ENCODE data around the gene GALC. TPM values are rescaled to one million over a fixed set of nuclear protein-coding genes. Genes with fewer than 3 reads are reported as not detected.

The GALC gene
- total RNA-seq, 4 donors from 2014 or later: 30.9 to 68.5 (median 43.3) TPM

DNA sequence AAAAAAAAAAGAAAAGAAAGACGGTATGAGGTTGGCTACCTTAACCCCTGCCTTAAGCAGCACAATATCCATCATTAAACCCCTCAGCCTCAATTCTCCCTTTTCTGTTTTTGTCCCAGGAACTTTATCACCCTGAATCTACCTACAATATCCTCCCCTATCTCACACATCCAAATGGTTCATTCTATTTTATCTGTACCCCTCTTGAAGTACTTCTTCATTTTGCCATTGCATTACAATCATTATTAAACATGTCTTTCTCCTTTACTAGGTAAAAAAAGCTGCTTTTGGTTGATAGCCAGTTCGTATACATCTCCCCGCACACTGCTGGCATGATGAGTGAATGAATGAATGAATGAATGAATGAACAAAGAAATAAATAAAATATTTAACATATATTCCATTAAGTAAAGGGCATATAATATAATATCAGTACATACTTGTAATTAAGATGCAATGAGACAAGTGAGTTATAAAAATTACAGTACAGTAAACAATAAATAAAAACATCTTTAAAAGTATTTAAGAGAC lies 11.6 kb upstream of the GALC start:
- DNase-seq: no peak
- Histone ChIP-seq H3K27me3 (no peaks in the 10 kb centered on the region), H3K36me3 (no peaks in the 10 kb centered on the region), H3K27ac (no peak overlapping the region), H3K9me3 (no peaks in the 10 kb centered on the region), H3K4me3 (replicated peaks in 1 of 3) (no peak overlapping the region), H3K4me1 (no peaks in the 10 kb centered on the region)
- WGBS, 2 donors: 68 to 76% methylated on average over 3 of the region's 3 CpGs
- intact Hi-C loops (cut with DNase I): no loop called here
- TF ChIP-seq, protein P1, sequence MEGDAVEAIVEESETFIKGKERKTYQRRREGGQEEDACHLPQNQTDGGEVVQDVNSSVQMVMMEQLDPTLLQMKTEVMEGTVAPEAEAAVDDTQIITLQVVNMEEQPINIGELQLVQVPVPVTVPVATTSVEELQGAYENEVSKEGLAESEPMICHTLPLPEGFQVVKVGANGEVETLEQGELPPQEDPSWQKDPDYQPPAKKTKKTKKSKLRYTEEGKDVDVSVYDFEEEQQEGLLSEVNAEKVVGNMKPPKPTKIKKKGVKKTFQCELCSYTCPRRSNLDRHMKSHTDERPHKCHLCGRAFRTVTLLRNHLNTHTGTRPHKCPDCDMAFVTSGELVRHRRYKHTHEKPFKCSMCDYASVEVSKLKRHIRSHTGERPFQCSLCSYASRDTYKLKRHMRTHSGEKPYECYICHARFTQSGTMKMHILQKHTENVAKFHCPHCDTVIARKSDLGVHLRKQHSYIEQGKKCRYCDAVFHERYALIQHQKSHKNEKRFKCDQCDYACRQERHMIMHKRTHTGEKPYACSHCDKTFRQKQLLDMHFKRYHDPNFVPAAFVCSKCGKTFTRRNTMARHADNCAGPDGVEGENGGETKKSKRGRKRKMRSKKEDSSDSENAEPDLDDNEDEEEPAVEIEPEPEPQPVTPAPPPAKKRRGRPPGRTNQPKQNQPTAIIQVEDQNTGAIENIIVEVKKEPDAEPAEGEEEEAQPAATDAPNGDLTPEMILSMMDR (IDR thresholded peaks at IDR 0.05): no peak
- TF ChIP-seq POLR2A (IDR thresholded peaks at IDR 0.05): no peak

DNA sequence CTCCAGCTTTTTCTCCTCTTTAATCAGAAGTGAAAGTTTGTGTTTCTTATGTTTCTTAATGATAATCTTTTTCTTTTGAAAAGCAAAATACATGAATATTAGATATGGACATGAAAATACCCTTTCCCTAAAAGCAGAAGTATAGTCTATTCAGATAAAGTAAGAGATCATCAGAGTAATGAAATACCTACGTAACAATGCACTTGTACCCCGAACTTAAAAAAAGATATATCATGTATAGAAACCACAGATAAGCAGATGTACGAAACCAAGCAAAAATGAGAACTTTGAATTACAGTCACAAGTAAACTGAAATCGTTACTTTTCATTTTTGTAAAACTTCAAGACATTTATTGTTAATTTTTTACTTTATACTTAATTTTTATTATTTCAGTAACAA lies 10.4 kb upstream of the GALC start:
- Histone ChIP-seq H3K9me3 (no peaks in the 10 kb centered on the region), H3K4me1 (no peaks in the 10 kb centered on the region), H3K27ac (no peak overlapping the region), H3K36me3 (no peaks in the 10 kb centered on the region), H3K27me3 (no peaks in the 10 kb centered on the region), H3K4me3 (replicated peaks in 1 of 3) (no peak overlapping the region)
- 91 to 92% methylated on average over 4 of the region's 4 CpGs for WGBS, 2 donors
- TF ChIP-seq, protein P1 (IDR thresholded peaks at IDR 0.05): no peak
- TF ChIP-seq POLR2A (IDR thresholded peaks at IDR 0.05): no peak
- DNase-seq: no peak
- intact Hi-C loops (cut with DNase I): no loop called here

DNA sequence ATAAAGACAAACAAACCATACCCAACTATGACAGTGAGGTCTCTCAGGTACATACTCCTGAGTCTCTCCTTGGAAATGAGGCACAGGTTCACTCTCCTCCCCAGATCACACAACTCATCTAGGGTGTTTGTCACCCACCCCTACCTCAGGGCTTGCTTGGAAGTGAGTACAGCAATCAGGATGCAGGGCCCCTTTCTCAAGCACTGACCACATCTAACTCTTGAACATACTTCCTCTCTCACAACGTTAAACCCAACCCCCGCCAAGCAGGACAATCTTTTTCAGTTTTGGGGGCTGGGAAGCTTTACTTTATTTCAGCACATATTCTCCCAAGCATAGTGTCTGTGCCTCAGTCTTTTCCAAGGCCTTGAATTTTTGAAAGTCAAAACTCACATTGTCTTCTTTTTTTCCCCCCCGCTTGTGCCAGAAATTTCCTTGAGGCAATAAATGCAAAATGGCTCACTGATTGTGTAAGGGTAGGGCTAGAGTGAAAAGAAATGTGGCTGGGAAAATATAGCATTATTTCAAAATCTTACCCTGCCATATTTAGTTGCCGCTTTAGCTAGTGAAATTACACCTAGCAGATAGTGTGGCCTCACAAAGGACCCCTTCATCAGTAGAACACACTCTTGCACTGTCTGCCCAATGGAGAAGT lies 9.6 kb upstream of the GALC start:
- Histone ChIP-seq H3K9me3 (no peaks in the 10 kb centered on the region), H3K4me3 (replicated peaks in 1 of 3) (no peak overlapping the region), H3K27ac (no peak overlapping the region), H3K27me3 (no peaks in the 10 kb centered on the region), H3K4me1 (no peaks in the 10 kb centered on the region), H3K36me3 (no peaks in the 10 kb centered on the region)
- TF ChIP-seq POLR2A (IDR thresholded peaks at IDR 0.05): no peak
- TF ChIP-seq, protein P1 (IDR thresholded peaks at IDR 0.05): no peak
- intact Hi-C loops (cut with DNase I): no loop called here
- DNase-seq: no peak
- 80 to 89% methylated on average over 4 of the region's 4 CpGs for WGBS, 2 donors

DNA sequence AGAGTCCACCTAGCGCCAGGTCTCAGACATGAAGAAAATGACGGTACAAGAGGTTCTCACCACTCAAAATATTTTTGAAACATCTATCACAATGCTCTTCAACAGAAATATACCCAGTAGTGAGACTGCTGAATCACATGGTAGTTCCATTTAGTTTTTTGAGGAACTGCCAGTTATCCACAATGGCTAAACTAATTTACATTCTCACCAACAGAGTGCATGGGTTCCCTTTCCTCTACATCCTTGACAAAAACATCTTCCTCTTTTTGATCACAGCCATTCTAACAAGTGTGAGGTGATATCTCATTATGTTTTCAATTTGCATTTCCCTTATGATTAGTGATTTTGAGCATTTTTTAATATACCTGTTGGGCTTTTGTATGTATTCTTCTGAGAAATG lies 6.3 kb upstream of the GALC start:
- H3K27me3 ChIP-seq: no peaks in the 10 kb centered on the region
- H3K4me1 ChIP-seq: no peaks in the 10 kb centered on the region
- H3K9me3 ChIP-seq: no peaks in the 10 kb centered on the region
- no peak overlapping the region for H3K4me3 ChIP-seq (replicated peaks in 1 of 3)
- intact Hi-C loops (cut with DNase I): no loop called here
- no peak for DNase-seq
- 80 to 88% methylated on average over 2 of the region's 2 CpGs for WGBS, 2 donors
- TF ChIP-seq, protein P1 (IDR thresholded peaks at IDR 0.05): no peak
- no peak for TF ChIP-seq POLR2A (IDR thresholded peaks at IDR 0.05)
- H3K36me3 ChIP-seq: no peaks in the 10 kb centered on the region
- no peak overlapping the region for H3K27ac ChIP-seq

DNA sequence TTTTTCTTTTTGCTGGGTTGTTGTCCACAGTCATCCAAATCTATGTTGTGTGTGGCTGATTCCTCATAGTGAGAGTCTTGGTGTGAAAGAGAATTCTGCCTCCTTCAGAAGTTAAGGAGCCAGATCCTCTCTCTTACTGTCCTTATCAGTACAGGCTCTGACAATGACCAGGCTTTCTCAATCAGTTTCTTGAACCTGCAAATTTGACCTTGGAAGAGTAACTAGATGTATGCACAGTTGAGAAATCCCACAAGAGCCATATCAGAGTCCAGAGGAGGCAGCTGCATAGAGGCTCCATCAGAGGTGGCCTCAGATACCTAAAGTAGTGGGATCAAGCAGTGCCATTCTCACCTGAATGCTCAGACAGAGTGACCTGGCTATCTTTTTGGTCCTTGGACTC lies 5.5 kb upstream of the GALC start:
- intact Hi-C loops (cut with DNase I): no loop called here
- H3K4me3 ChIP-seq (replicated peaks in 1 of 3): no peak overlapping the region
- peaks cover 0 to 4% of the 10 kb centered on the region in 2 donors for H3K4me1 ChIP-seq
- no peaks in the 10 kb centered on the region for H3K9me3 ChIP-seq
- no peak overlapping the region for H3K27ac ChIP-seq
- no peaks in the 10 kb centered on the region for H3K36me3 ChIP-seq
- H3K27me3 ChIP-seq: no peaks in the 10 kb centered on the region
- no peak for TF ChIP-seq POLR2A (IDR thresholded peaks at IDR 0.05)
- TF ChIP-seq, protein P1 (IDR thresholded peaks at IDR 0.05): no peak
- no peak for DNase-seq

Measured in thyroid gland (tissue), 4 donors.